ENCODE measurements around the gene ATP1A4. TPM values are rescaled to one million over a fixed set of nuclear protein-coding genes. Genes with fewer than 3 reads are reported as not detected.

Gene ATP1A4
- polyA plus RNA-seq, 3 donors = 1.00 to 16.0 TPM; not detected in 1

DNA sequence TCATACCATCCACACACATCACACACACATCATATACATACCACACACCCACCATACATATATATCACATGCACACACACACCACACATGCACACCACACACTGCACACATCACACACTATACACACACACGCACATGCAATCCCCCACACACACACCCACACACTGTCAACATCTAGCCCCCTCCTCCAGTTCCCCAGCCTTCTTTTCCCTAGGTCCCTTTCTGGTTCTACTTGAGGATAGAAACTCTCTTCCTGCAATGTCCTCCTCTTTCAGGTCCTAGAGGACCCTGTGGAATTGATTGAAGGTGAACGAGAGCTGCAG, 43.3 kb downstream of the ATP1A4 start:
- H3K4me3 ChIP-seq (replicated peaks in 1 of 3; ENCODE audit: low read depth in 2 of 3, low read length in 3 of 3) = no peak overlapping the region
- no peaks in the 10 kb centered on the region for H3K36me3 Mint-ChIP-seq
- no peak overlapping the region for H3K4me2 ChIP-seq (replicated peaks; ENCODE audit: extremely low read depth, low read length, poor library complexity, severe bottlenecking)
- H3K27me3 Mint-ChIP-seq (ENCODE audit: low read depth in 3 of 3) = peaks cover 1 to 2% (median 2%) of the 10 kb centered on the region in 3 donors
- no peaks in the 10 kb centered on the region for H3K9me3 ChIP-seq (replicated peaks in 1 of 2; ENCODE audit: control insufficient read depth in 1 of 2, insufficient read depth in 1 of 2, low read length in 2 of 2)
- no peak overlapping the region for H3K9ac ChIP-seq (ENCODE audit: insufficient read depth, low read length, poor library complexity, severe bottlenecking)
- H2AFZ ChIP-seq (ENCODE audit: insufficient read depth, low read depth, low read length, poor library complexity, severe bottlenecking) = no peak overlapping the region
- H3K27ac ChIP-seq (ENCODE audit: low read depth in 1 of 2, low read length in 2 of 2) = no peak overlapping the region
- H3K27ac Mint-ChIP-seq = no peak overlapping the region
- H3K9me3 Mint-ChIP-seq = no peaks in the 10 kb centered on the region
- no peaks in the 10 kb centered on the region for H3K79me2 ChIP-seq (ENCODE audit: insufficient read depth, low read length)
- 86% methylated on average over 1 of the region's 2 CpGs for whole genome bisulfite sequencing (ENCODE audit: insufficient coverage)
- DNase-seq = no peak
- no peaks in the 10 kb centered on the region for H3K36me3 ChIP-seq (replicated peaks in 1 of 2; ENCODE audit: control insufficient read depth in 1 of 2, insufficient read depth in 2 of 2, low read length in 2 of 2)
- peaks cover 4 to 9% of the 10 kb centered on the region in 2 donors for H3K4me1 ChIP-seq (ENCODE audit: control insufficient read depth in 1 of 2, insufficient read depth in 2 of 2, low read length in 2 of 2)
- H3K4me1 Mint-ChIP-seq = no peaks in the 10 kb centered on the region
- intact Hi-C loops (cut with micrococcal nuclease) = loop anchor here (5.0 to 10.0 kb wide), 3 partner anchors 90 to 183 kb away; no protein-coding TSS in a partner anchor
- TF ChIP-seq, protein P1, sequence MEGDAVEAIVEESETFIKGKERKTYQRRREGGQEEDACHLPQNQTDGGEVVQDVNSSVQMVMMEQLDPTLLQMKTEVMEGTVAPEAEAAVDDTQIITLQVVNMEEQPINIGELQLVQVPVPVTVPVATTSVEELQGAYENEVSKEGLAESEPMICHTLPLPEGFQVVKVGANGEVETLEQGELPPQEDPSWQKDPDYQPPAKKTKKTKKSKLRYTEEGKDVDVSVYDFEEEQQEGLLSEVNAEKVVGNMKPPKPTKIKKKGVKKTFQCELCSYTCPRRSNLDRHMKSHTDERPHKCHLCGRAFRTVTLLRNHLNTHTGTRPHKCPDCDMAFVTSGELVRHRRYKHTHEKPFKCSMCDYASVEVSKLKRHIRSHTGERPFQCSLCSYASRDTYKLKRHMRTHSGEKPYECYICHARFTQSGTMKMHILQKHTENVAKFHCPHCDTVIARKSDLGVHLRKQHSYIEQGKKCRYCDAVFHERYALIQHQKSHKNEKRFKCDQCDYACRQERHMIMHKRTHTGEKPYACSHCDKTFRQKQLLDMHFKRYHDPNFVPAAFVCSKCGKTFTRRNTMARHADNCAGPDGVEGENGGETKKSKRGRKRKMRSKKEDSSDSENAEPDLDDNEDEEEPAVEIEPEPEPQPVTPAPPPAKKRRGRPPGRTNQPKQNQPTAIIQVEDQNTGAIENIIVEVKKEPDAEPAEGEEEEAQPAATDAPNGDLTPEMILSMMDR (IDR thresholded peaks at IDR 0.05) = no peak
- H3K27me3 ChIP-seq (ENCODE audit: control insufficient read depth in 2 of 2, insufficient read depth in 2 of 2, low read length in 2 of 2) = no peaks in the 10 kb centered on the region
- H3K4me3 Mint-ChIP-seq = no peak overlapping the region
- H4K20me1 ChIP-seq (ENCODE audit: insufficient read depth, low read length) = no peaks in the 10 kb centered on the region

DNA sequence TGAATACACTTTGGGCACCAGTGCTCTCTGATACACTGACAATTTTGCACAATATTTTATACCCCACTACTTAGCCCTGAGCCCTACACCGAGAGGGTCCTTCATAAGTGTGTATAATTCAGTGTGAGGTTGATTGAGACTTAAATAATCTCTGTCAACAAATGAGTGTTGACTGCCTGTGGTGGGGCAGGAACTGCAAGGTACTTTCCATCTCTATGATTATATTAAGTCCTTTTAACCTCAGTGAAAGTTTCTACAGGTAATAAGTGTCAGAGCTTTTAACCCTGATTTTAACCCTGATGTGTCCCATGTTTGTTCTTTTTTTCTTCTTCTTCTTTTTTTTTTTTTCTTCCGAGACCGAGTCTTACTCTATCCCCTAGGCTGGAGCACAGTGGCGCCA, 44.7 kb downstream of the ATP1A4 start:
- H3K27me3 Mint-ChIP-seq (ENCODE audit: low read depth in 3 of 3) = peaks cover under 1 to 2% (median 2%) of the 10 kb centered on the region in 3 donors
- no peak overlapping the region for H3K27ac Mint-ChIP-seq
- Histone ChIP-seq H3K4me2 (replicated peaks; ENCODE audit: extremely low read depth, low read length, poor library complexity, severe bottlenecking) (no peak overlapping the region), H3K4me1 (ENCODE audit: control insufficient read depth in 1 of 2, insufficient read depth in 2 of 2, low read length in 2 of 2) (peaks cover 4 to 9% of the 10 kb centered on the region in 2 donors), H4K20me1 (ENCODE audit: insufficient read depth, low read length) (no peaks in the 10 kb centered on the region), H3K27me3 (ENCODE audit: control insufficient read depth in 2 of 2, insufficient read depth in 2 of 2, low read length in 2 of 2) (no peaks in the 10 kb centered on the region), H2AFZ (ENCODE audit: insufficient read depth, low read depth, low read length, poor library complexity, severe bottlenecking) (no peak overlapping the region), H3K4me3 (replicated peaks in 1 of 3; ENCODE audit: low read depth in 2 of 3, low read length in 3 of 3) (no peak overlapping the region), H3K9ac (ENCODE audit: insufficient read depth, low read length, poor library complexity, severe bottlenecking) (no peak overlapping the region), H3K79me2 (ENCODE audit: insufficient read depth, low read length) (no peaks in the 10 kb centered on the region), H3K27ac (ENCODE audit: low read depth in 1 of 2, low read length in 2 of 2) (no peak overlapping the region), H3K9me3 (replicated peaks in 1 of 2; ENCODE audit: control insufficient read depth in 1 of 2, insufficient read depth in 1 of 2, low read length in 2 of 2) (no peaks in the 10 kb centered on the region), H3K36me3 (replicated peaks in 1 of 2; ENCODE audit: control insufficient read depth in 1 of 2, insufficient read depth in 2 of 2, low read length in 2 of 2) (no peaks in the 10 kb centered on the region)
- WGBS (ENCODE audit: insufficient coverage) = no CpG with 5 or more reads among the region's 4 CpGs
- TF ChIP-seq, protein P1 (IDR thresholded peaks at IDR 0.05) = no peak
- no peaks in the 10 kb centered on the region for H3K36me3 Mint-ChIP-seq
- intact Hi-C loops (cut with micrococcal nuclease) = loop anchor here in 1 of 2 donors (10.0 kb wide), 1 partner anchor 91 kb away; no protein-coding TSS in a partner anchor
- DNase-seq = no peak
- no peaks in the 10 kb centered on the region for H3K9me3 Mint-ChIP-seq
- H3K4me3 Mint-ChIP-seq = no peak overlapping the region
- H3K4me1 Mint-ChIP-seq = no peaks in the 10 kb centered on the region
